WTC11 (cell line): ENCODE results near the gene STIMATE. TPM values are rescaled to one million over a fixed set of nuclear protein-coding genes. Genes with fewer than 3 reads are reported as not detected.

Source experiments
- ATAC-seq: fragments of 200-7000 bp; cut with Tn5 transposase; 2 replicates; pipeline ENCODE4 v1.10.0; 2021; ENCODE audit warnings: mild to moderate bottlenecking, moderate library complexity
- CTCF ChIA-PET: fragments of 300-600 bp; sonication (Branson Sonifier 250); formaldehyde crosslinking; loops from one replicate; lab custom pipeline; 2021; ENCODE audit warnings: antibody characterized with exemption; lab: Charles Lee
- POLR2A ChIA-PET: fragments of 350-600 bp; sonication (Branson Sonifier 250); formaldehyde crosslinking; loops from one replicate; lab custom pipeline; 2021; ENCODE audit warnings: antibody characterized with exemption; lab: Charles Lee
- DNase-seq: peaks from one replicate; pipeline ENCODE4 v3.0.0; 2021; ENCODE audit warnings: low spot score
- H3K27ac Mint-ChIP-seq: 2 replicates; pipeline ENCODE4 v1.8.0; 2021; ENCODE audit warnings: mixed read lengths
- H3K27me3 Mint-ChIP-seq: 2 replicates; pipeline ENCODE4 v1.8.0; 2021; ENCODE audit warnings: low read depth, mild to moderate bottlenecking, moderate library complexity, mixed read lengths
- H3K36me3 Mint-ChIP-seq: 2 replicates; pipeline ENCODE4 v1.8.0; 2021; ENCODE audit warnings: mixed read lengths
- H3K4me1 Mint-ChIP-seq: 2 replicates; pipeline ENCODE4 v1.8.0; 2022; ENCODE audit warnings: mixed read lengths
- H3K4me3 Mint-ChIP-seq: 2 replicates; pipeline ENCODE4 v1.8.0; 2021; ENCODE audit warnings: mild to moderate bottlenecking, moderate library complexity, mixed read lengths
- H3K9me3 Mint-ChIP-seq: 2 replicates; pipeline ENCODE4 v1.8.0; 2021; ENCODE audit warnings: mixed read lengths
- CBFB ChIP-seq: sonication (generic); formaldehyde crosslinking; IDR thresholded peaks from 2 replicates; pipeline ENCODE4 v1.8.1; 2022; ENCODE audit warnings: mild to moderate bottlenecking, low read depth, missing genetic modification reagents
- CREM ChIP-seq: sonication (generic); formaldehyde crosslinking; IDR thresholded peaks from 2 replicates; pipeline ENCODE4 v1.8.1; 2022; ENCODE audit warnings: mild to moderate bottlenecking, missing genetic modification reagents, moderate library complexity
- MYBL2 ChIP-seq: sonication (generic); formaldehyde crosslinking; IDR thresholded peaks from 2 replicates; pipeline ENCODE4 v1.8.1; 2023; ENCODE audit warnings: mild to moderate bottlenecking, moderate library complexity, missing genetic modification reagents
- NFYB ChIP-seq: sonication (generic); formaldehyde crosslinking; conservative IDR thresholded peaks from 2 replicates; pipeline ENCODE4 v1.8.0; 2022; ENCODE audit warnings: low read depth, missing genetic modification reagents
- NR2C2 ChIP-seq: sonication (generic); formaldehyde crosslinking; IDR thresholded peaks from 2 replicates; pipeline ENCODE4 v1.8.0; 2022; ENCODE audit warnings: mild to moderate bottlenecking, missing genetic modification reagents
- NR3C1 ChIP-seq: sonication (generic); formaldehyde crosslinking; conservative IDR thresholded peaks from 2 replicates; pipeline ENCODE4 v1.8.1; 2023; ENCODE audit warnings: low read depth, mild to moderate bottlenecking, missing genetic modification reagents
- RORB ChIP-seq: fragments of 250-450 bp; sonication (Bioruptor Pico); IDR thresholded peaks from 2 replicates; pipeline ENCODE4 v1.9.0; 2021; ENCODE audit warnings: mild to moderate bottlenecking
- TEAD1 ChIP-seq: sonication (generic); formaldehyde crosslinking; IDR thresholded peaks from 2 replicates; pipeline ENCODE4 v1.8.0; 2022; ENCODE audit warnings: mild to moderate bottlenecking, missing genetic modification reagents
- ZNF138 ChIP-seq: sonication (generic); formaldehyde crosslinking; conservative IDR thresholded peaks from 2 replicates; pipeline ENCODE4 v1.8.1; 2022; ENCODE audit warnings: mild to moderate bottlenecking, moderate library complexity, missing genetic modification reagents
- total RNA-seq: library from RNA; stranded (reverse); gene quantifications from 3 replicates; pipeline ENCODE4 v1.2.3, GENCODE V29; 2021
- TF ChIP-seq, protein P1 (sequence below): fragments of 250-450 bp; sonication (Bioruptor Pico); IDR thresholded peaks from 2 replicates; pipeline ENCODE4 v1.9.0; 2021; ENCODE audit warnings: mild to moderate bottlenecking, borderline replicate concordance
- TF ChIP-seq, protein P2 (sequence below): fragments of 250-450 bp; sonication (Bioruptor Pico); IDR thresholded peaks from 2 replicates; pipeline ENCODE4 v1.8.0; 2021; ENCODE audit warnings: mild to moderate bottlenecking
- TF ChIP-seq, protein P3 (sequence below): fragments of 250-450 bp; sonication (Bioruptor Pico); IDR thresholded peaks from 2 replicates; pipeline ENCODE4 v1.9.0; 2021; ENCODE audit warnings: moderate library complexity, mild to moderate bottlenecking, inconsistent platforms, borderline replicate concordance
- TF ChIP-seq, protein P4 (sequence below): fragments of 250-450 bp; sonication (Bioruptor Pico); IDR thresholded peaks from 2 replicates; pipeline ENCODE4 v1.9.0; 2021; ENCODE audit warnings: mild to moderate bottlenecking
- TF ChIP-seq, protein P5 (sequence below): fragments of 250-450 bp; sonication (Bioruptor Pico); conservative IDR thresholded peaks from 2 replicates; pipeline ENCODE4 v1.9.0; 2021; ENCODE audit warnings: mild to moderate bottlenecking
- TF ChIP-seq, protein P6 (sequence below): sonication (generic); formaldehyde crosslinking; IDR thresholded peaks from 2 replicates; pipeline ENCODE4 v1.8.1; 2023; ENCODE audit warnings: mild to moderate bottlenecking, missing genetic modification reagents

Gene STIMATE
- total RNA-seq, 1 experiment from 2014 or later, result 35.5 TPM

DNA sequence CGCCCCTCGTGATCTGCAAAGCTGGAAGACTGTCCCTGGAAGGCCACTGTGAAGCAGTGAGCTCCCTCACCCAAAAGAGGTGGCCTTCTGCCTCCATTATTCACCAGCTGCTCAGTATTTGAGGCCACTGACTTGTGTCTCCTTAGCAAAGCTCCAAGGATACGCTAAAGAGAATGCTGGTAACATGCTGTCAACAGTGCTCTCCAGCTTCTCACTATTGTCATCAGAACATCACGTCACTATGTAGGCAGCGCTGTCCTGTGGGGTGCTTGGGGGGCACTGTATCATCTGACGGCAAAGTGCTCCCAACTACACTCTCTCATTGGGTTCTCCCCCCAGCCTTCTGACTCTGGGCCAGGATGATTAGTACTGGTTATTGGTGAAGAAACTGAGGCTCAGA is 81.1 kb downstream of the STIMATE start (continued):
- TF ChIP-seq, protein P1, sequence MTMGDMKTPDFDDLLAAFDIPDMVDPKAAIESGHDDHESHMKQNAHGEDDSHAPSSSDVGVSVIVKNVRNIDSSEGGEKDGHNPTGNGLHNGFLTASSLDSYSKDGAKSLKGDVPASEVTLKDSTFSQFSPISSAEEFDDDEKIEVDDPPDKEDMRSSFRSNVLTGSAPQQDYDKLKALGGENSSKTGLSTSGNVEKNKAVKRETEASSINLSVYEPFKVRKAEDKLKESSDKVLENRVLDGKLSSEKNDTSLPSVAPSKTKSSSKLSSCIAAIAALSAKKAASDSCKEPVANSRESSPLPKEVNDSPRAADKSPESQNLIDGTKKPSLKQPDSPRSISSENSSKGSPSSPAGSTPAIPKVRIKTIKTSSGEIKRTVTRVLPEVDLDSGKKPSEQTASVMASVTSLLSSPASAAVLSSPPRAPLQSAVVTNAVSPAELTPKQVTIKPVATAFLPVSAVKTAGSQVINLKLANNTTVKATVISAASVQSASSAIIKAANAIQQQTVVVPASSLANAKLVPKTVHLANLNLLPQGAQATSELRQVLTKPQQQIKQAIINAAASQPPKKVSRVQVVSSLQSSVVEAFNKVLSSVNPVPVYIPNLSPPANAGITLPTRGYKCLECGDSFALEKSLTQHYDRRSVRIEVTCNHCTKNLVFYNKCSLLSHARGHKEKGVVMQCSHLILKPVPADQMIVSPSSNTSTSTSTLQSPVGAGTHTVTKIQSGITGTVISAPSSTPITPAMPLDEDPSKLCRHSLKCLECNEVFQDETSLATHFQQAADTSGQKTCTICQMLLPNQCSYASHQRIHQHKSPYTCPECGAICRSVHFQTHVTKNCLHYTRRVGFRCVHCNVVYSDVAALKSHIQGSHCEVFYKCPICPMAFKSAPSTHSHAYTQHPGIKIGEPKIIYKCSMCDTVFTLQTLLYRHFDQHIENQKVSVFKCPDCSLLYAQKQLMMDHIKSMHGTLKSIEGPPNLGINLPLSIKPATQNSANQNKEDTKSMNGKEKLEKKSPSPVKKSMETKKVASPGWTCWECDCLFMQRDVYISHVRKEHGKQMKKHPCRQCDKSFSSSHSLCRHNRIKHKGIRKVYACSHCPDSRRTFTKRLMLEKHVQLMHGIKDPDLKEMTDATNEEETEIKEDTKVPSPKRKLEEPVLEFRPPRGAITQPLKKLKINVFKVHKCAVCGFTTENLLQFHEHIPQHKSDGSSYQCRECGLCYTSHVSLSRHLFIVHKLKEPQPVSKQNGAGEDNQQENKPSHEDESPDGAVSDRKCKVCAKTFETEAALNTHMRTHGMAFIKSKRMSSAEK (CRISPR knock-in tag), result no peak

DNA sequence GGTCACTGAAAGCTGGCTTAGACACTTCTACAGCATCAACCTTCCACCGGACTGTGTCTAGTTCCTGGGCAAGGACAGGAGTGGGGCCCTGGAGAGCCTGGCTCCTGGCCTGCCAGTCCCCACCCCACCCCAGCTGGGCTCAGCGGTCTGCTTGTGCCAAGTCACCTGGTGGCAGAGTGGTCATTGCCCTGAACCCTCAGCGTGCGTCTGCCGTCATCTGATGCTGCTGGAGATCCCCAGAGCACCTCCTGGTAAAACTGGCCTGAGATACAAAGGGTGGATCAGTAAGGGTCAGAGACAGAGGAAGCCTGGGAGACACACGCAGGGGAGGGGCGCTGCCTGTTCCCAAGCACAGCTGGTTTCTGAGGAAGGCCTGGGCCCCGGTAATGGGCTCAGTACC is 83.5 kb downstream of the STIMATE start:
- ATAC-seq, result no peak
- POLR2A ChIA-PET, result no interaction called here
- H3K36me3 Mint-ChIP-seq, result no peaks in the 10 kb centered on the region
- no peak for TF ChIP-seq NR2C2 (CRISPR knock-in tag)
- TF ChIP-seq TEAD1 (CRISPR knock-in tag), result no peak
- TF ChIP-seq, protein P2, sequence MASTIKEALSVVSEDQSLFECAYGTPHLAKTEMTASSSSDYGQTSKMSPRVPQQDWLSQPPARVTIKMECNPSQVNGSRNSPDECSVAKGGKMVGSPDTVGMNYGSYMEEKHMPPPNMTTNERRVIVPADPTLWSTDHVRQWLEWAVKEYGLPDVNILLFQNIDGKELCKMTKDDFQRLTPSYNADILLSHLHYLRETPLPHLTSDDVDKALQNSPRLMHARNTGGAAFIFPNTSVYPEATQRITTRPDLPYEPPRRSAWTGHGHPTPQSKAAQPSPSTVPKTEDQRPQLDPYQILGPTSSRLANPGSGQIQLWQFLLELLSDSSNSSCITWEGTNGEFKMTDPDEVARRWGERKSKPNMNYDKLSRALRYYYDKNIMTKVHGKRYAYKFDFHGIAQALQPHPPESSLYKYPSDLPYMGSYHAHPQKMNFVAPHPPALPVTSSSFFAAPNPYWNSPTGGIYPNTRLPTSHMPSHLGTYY (CRISPR knock-in tag), result no peak
- TF ChIP-seq, protein P3, sequence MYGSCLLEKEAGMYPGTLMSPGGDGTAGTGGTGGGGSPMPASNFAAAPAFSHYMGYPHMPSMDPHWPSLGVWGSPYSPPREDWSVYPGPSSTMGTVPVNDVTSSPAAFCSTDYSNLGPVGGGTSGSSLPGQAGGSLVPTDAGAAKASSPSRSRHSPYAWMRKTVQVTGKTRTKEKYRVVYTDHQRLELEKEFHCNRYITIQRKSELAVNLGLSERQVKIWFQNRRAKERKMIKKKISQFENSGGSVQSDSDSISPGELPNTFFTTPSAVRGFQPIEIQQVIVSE, result no peak
- TF ChIP-seq MYBL2 (CRISPR knock-in tag), result no peak
- TF ChIP-seq, protein P4, sequence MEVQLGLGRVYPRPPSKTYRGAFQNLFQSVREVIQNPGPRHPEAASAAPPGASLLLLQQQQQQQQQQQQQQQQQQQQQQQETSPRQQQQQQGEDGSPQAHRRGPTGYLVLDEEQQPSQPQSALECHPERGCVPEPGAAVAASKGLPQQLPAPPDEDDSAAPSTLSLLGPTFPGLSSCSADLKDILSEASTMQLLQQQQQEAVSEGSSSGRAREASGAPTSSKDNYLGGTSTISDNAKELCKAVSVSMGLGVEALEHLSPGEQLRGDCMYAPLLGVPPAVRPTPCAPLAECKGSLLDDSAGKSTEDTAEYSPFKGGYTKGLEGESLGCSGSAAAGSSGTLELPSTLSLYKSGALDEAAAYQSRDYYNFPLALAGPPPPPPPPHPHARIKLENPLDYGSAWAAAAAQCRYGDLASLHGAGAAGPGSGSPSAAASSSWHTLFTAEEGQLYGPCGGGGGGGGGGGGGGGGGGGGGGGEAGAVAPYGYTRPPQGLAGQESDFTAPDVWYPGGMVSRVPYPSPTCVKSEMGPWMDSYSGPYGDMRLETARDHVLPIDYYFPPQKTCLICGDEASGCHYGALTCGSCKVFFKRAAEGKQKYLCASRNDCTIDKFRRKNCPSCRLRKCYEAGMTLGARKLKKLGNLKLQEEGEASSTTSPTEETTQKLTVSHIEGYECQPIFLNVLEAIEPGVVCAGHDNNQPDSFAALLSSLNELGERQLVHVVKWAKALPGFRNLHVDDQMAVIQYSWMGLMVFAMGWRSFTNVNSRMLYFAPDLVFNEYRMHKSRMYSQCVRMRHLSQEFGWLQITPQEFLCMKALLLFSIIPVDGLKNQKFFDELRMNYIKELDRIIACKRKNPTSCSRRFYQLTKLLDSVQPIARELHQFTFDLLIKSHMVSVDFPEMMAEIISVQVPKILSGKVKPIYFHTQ, result no peak
- TF ChIP-seq NFYB (CRISPR knock-in tag), result no peak
- no peak for TF ChIP-seq RORB (CRISPR knock-in tag)
- TF ChIP-seq ZNF138 (CRISPR knock-in tag), result no peak
- no peak for TF ChIP-seq CREM (CRISPR knock-in tag)
- no peak for TF ChIP-seq NR3C1 (CRISPR knock-in tag)
- TF ChIP-seq, protein P5, sequence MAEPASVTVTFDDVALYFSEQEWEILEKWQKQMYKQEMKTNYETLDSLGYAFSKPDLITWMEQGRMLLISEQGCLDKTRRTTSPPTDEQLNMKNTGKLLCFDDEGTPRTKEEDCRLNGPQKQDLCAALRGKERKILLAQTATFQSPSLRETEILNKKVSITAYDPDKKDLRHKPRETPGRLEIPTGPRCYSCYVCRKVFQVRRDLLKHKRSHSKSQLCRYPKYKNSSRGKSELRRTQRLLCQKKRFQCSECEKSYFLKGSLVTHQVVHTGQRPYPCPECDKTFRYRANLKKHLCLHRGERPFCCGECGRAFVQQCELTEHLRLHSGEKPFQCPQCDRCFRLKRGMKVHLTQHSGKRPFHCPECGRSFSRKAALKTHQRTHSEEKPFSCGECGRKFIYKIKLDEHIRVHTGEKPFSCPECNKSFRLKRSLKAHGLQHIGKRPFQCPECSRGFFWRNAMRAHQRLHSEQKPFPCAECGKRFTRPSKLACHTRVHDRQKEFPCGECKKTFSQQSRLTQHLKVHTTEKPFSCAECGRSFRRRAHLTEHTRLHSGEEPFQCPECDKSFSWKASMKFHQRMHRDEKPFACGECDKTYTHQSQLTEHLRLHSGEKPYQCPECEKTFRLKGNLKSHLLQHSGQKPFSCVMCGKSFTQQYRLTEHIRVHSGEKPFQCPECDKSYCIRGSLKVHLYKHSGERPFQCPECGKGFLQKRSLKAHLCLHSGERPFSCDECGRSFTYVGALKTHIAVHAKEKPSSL, result no peak
- TF ChIP-seq, protein P6, sequence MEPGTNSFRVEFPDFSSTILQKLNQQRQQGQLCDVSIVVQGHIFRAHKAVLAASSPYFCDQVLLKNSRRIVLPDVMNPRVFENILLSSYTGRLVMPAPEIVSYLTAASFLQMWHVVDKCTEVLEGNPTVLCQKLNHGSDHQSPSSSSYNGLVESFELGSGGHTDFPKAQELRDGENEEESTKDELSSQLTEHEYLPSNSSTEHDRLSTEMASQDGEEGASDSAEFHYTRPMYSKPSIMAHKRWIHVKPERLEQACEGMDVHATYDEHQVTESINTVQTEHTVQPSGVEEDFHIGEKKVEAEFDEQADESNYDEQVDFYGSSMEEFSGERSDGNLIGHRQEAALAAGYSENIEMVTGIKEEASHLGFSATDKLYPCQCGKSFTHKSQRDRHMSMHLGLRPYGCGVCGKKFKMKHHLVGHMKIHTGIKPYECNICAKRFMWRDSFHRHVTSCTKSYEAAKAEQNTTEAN (CRISPR knock-in tag), result no peak
- no peak for TF ChIP-seq CBFB (CRISPR knock-in tag)
- TF ChIP-seq, all 79 proteins: peak for 0
- H3K27me3 Mint-ChIP-seq, result no peaks in the 10 kb centered on the region
- CTCF ChIA-PET, result interaction anchor here (3.6 to 5.1 kb wide), 2 partner anchors 15 to 21 kb away, joined by 14 to 25 read pairs; no protein-coding TSS in a partner anchor
- no peak overlapping the region for H3K4me3 Mint-ChIP-seq
- DNase-seq, result no peak
- H3K9me3 Mint-ChIP-seq, result no peaks in the 10 kb centered on the region
- no peak overlapping the region for H3K27ac Mint-ChIP-seq
- H3K4me1 Mint-ChIP-seq, result no peaks in the 10 kb centered on the region
